AG04449 (cell line): ENCODE results near the gene ZNF77.
A peak's percentile ranks its signal among the peaks of the same experiment; 100 is the strongest.
"Not testable (repeated sequence)": the region's sequence is repeated elsewhere in the genome, so short reads cannot be mapped to it uniquely, and the experiment has no call there.

Experiments
- CTCF ChIA-PET: fragments of 350-600 bp; formaldehyde crosslinking; extraction: SDS; loops from one replicate; lab custom pipeline; 2021; ENCODE audit warnings: antibody characterized with exemption; lab: Yijun Ruan, JAX
- POLR2A ChIA-PET: fragments of 400-600, 350-600 bp; formaldehyde crosslinking; extraction: SDS; loops from one replicate; lab custom pipeline; 2020; ENCODE audit warnings: antibody characterized with exemption, inconsistent platforms; lab: Yijun Ruan, JAX
- DNase-seq: peaks from one replicate; pipeline ENCODE4 v3.0.0-alpha.2; 2010; ENCODE audit warnings: low read depth, low spot score
- H3K4me3 ChIP-seq: 2 replicates; pipeline ENCODE4 v1.5.1; 2011; ENCODE audit warnings: low read depth, mild to moderate bottlenecking, control low read depth, low read length
- TF ChIP-seq, protein P1 (sequence below): IDR thresholded peaks from one replicate; pipeline ENCODE4 v1.5.1; 2011; ENCODE audit warnings: mild to moderate bottlenecking, moderate library complexity, low read length, control low read depth, inconsistent platforms; ENCODE audit not compliant: insufficient read depth; ENCODE audit errors: missing control alignments

The ZNF77 gene

DNA sequence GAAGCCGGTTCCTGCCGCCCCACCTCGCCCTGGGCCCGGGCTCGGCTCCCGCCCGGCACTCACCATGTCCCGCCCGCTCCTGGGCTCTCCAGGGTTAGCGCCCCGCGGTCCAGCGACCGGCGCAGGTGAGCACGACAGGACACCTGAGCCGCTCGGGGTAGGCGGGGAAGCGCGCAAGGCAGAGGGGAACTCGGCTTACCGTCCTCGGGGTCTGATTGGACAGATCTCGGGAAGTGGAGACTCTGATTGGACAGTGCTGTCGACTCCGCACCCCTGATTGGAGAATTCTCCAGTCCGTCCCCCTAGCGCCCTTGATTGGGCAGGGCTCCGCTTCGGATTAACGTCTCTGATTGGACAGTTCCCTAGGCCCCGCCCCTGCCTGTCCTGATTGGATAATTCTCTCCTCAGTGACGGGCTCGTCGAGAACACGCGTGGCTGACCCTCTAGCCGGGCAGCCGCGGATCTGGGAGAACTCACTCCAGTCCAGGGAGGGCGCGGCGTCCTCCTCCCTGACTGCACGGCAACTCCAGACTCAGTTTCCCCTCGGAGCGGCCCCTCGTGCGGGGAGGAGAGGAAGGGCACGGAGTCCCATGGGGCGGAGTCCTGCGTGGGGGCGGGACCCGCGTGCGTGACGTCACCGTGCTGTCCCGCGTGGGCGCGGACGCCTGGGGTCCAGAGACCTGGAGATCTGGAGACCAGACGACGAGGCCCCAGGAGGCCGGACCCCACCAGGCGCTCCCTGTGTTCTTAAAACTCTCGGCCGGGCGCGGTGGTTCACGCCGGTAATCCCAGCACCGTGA, at the start of gene ZNF77:
Gene ZNF77, minus strand, starts transcription at position 197 of the 800 bp plus-strand sequence. Its CDS starts 131 bp downstream, at position 66.
- peak; percentile 96 for DNase-seq
- H3K4me3 ChIP-seq, result peak within 1 kb of the TSS; percentile 94
- TF ChIP-seq, protein P1, sequence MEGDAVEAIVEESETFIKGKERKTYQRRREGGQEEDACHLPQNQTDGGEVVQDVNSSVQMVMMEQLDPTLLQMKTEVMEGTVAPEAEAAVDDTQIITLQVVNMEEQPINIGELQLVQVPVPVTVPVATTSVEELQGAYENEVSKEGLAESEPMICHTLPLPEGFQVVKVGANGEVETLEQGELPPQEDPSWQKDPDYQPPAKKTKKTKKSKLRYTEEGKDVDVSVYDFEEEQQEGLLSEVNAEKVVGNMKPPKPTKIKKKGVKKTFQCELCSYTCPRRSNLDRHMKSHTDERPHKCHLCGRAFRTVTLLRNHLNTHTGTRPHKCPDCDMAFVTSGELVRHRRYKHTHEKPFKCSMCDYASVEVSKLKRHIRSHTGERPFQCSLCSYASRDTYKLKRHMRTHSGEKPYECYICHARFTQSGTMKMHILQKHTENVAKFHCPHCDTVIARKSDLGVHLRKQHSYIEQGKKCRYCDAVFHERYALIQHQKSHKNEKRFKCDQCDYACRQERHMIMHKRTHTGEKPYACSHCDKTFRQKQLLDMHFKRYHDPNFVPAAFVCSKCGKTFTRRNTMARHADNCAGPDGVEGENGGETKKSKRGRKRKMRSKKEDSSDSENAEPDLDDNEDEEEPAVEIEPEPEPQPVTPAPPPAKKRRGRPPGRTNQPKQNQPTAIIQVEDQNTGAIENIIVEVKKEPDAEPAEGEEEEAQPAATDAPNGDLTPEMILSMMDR, result no peak
- POLR2A ChIA-PET, result interaction anchor here (0.5 to 0.6 kb wide), 2 partner anchors 72 to 522 kb away, joined by 3 to 4 read pairs; no protein-coding TSS in a partner anchor
- CTCF ChIA-PET, result interaction anchor here (1.3 kb wide), 1 partner anchor 217 kb away, joined by 3 read pairs; no protein-coding TSS in a partner anchor

DNA sequence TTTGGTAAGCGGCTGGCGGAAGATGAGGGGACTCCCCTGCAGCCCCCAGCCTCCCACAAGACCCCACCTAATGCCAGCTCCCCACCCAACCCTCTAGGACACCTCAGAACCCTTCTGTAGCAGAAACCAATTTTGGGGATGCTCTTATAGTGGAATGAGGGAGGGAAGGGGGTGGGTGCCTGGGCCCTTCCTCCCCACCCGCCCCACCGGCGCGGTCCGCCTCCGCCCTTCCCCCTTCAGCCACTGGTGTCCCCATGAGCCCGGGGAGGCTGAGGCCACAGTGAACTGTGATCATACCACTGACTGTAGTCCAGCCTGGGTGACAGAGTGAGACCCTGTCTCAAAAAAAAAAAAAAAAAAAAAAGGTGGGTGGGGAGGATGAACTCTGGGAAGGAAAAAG, 48.8 kb upstream of the ZNF77 start:
- ChIA-PET CTCF (no interaction called here), POLR2A (no interaction called here)
- no peak overlapping the region for H3K4me3 ChIP-seq
- TF ChIP-seq, protein P1, result no peak
- DNase-seq, result no peak

DNA sequence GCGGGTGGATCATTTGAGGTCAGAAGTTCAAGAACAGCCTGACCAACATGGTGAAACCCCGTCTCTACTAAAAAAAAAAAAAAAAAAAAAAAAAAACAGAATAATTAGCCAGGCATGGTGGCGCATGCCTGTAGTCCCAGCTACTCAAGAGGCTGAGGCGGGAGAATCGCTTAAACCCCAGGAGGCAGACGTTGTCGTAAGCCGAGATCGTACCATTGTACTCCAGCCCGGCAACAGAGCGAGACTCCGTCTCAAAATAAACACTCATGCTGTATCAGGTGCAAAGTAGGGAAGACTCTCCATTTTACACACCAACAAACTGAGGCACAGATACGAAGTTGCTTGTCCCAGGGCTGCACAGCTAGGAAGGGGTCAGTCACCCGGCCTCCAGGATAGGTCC, 48.2 kb upstream of the ZNF77 start:
- ChIA-PET POLR2A (no interaction called here), CTCF (no interaction called here)
- TF ChIP-seq, protein P1, result no peak
- H3K4me3 ChIP-seq, result no peak overlapping the region
- DNase-seq, result no peak

DNA sequence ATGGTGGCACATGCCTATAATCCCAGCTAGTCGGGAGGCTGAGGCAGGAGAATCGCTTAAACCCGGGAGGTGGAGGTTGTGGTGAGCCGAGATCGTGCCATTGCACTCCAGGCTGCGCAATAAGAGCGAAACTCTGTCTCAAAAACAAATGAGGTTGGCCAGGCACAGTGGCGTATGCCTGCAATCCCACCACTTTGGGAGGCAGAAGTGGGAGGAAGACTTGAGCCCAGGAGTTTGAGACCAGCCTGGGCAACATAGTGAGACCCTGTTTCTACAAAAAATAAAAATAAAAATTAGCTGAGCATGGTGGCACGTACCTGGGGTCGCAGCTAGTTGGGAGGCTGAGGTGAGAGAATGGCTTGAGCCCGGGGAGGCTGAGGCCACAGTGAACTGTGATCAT, 47.6 kb upstream of the ZNF77 start:
- DNase-seq, CTCF ChIA-PET, H3K4me3 ChIP-seq, POLR2A ChIA-PET: not testable (repeated sequence)

DNA sequence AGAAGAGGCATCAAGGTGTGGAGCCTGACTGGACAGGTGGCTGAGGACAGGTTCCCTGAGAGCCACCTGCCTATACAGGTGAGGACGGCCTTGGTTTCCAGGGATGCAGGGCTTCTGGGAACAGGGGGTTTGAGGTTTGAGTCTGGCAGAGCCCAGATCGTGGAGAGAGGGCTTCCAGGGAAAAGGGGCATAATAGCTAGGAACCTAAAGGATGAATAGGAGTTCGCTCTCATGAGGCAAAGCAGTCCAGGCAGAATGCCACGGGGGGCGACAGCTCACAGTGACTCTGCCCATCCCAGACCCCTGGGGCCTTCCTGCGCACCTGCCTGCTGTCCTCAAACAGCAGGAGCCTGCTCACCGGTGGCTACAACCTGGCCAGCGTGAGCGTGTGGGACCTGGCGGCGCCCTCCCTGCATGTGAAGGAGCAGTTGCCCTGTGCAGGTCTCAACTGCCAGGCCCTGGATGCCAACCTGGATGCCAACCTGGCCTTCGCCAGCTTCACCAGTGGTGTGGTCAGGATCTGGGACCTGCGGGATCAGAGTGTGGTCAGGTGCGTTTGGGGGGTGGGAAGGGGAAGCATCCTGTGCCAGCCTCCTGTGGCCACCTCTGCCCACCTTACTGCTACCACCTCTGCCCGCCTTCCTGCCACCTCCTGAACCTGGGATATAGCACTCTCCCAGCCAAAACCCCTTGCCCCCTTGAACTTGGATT, 44.6 kb upstream of the ZNF77 start:
- DNase-seq, result no peak
- ChIA-PET CTCF (no interaction called here), POLR2A (no interaction called here)
- H3K4me3 ChIP-seq, result no peak overlapping the region
- TF ChIP-seq, protein P1, result no peak

DNA sequence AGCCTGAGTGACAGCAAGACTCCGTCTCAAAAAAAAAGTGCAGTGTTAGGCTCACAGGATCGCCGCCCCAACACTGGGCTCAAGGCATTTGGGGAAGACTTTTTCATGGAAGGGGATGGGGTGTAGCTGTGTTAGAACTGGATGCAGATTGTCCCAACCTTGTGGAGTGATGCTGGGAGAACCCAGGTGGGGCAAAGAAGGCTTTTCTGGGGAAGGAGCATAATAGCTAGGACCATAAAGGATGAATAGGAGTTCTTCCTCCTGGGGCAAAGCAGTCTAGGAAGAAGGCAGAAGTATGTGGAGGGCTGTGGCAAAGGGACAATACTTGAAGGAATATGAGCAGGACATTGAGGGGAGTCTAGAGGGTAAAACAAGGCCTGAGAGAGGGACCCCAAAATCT, 43.8 kb upstream of the ZNF77 start:
- ChIA-PET POLR2A (no interaction called here), CTCF (no interaction called here)
- TF ChIP-seq, protein P1, result no peak
- no peak overlapping the region for H3K4me3 ChIP-seq
- no peak for DNase-seq
